ENCODE results near the gene HID1.
A peak's percentile ranks its signal among the peaks of the same experiment; 100 is the strongest.

Gene HID1

GRCh38 chr17:74971842-74972106 lies 785 bp downstream of the HID1 start:
- H3K27ac ChIP-seq = peak overlapping the region; percentile 86
- TF ChIP-seq CTCF (conservative IDR thresholded peaks at IDR 0.05) = no peak

GRCh38 chr17:74971069-74971841 lies 1.3 kb downstream of the HID1 start:
- no peak for TF ChIP-seq CTCF (conservative IDR thresholded peaks at IDR 0.05)

GRCh38 chr17:74970395-74970794 lies 2.2 kb downstream of the HID1 start:
- no peak for TF ChIP-seq CTCF (conservative IDR thresholded peaks at IDR 0.05)
- peak overlapping the region; percentile 86 for H3K27ac ChIP-seq

More at GRCh38 chr17:74971069-74971841, 1.3 kb downstream of the HID1 start:
- H3K27ac ChIP-seq = peak overlapping the region; percentile 86

GRCh38 chr17:74969501-74969900 lies 3.1 kb downstream of the HID1 start:
- H3K27ac ChIP-seq = peak overlapping the region; percentile 86

- TF ChIP-seq CTCF (conservative IDR thresholded peaks at IDR 0.05) = no peak
- H3K27ac ChIP-seq = peak overlapping the region; percentile 86
Measured at GRCh38 chr17:74968361-74968780, 4.2 kb downstream of the HID1 start.

- no peak for TF ChIP-seq CTCF (conservative IDR thresholded peaks at IDR 0.05)
- no peak overlapping the region for H3K27ac ChIP-seq
Measured at GRCh38 chr17:74964988-74965622, 7.5 kb downstream of the HID1 start.

GRCh38 chr17:74964246-74964761 lies 8.3 kb downstream of the HID1 start:
- H3K27ac ChIP-seq = no peak overlapping the region
- TF ChIP-seq CTCF (conservative IDR thresholded peaks at IDR 0.05) = no peak

GRCh38 chr17:74963656-74964055 lies 8.9 kb downstream of the HID1 start:
- 0 out of 2 replicates have a peak, but pooled peaks have one; percentile 6 for TF ChIP-seq CTCF (conservative IDR thresholded peaks at IDR 0.05)
- no peak overlapping the region for H3K27ac ChIP-seq

Data from VCaP (cell line).